B cell (primary cell): ENCODE data around the gene DNAAF8.

Experiments used
- CTCF ChIP-seq: fragments of 200-600 bp; IDR thresholded peaks from one replicate; pipeline ENCODE4 v1.8.0; 2022; ENCODE audit warnings: antibody characterized with exemption, mild to moderate bottlenecking
- EZH2 ChIP-seq: IDR thresholded peaks from 2 replicates; pipeline ENCODE4 v1.6.1; 2012; ENCODE audit warnings: borderline replicate concordance, low read depth, mild to moderate bottlenecking, moderate library complexity, low read length; ENCODE audit not compliant: insufficient read depth, poor library complexity, severe bottlenecking

DNA sequence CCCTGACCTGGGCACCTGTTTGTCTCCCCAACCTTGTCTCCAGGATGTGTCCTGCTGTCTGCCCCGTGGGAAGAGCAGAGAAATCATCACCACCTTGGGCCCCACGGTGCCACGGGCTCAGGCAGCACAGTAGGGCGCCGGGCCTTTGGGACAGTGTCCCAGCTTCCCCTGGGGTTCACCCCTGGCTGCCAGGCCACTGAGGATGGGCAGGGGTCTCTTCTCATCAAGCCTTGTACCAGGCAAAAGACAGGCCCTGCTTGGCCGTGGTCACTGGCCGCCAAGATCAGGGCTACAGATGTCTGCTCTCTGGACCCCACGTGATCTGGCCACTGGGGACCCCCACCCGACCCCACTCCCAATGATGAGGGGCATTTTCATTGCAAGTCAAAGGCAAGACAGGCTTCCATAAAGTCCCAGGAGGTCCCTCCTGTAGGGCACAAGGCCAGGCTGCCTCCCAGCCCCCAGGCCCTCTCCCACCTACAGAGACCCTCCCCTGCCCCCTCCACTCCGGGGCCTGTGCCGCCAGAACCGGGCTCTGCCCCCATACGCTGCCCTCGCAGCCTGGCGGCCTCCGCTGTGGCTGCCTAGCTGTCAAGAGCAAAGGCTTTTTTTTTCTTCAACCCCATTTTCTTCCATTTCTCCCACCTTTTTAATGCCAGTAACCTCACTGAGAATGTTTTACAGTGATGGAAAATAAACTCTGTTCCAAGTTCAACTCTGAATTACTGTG is 14.5 kb downstream of the DNAAF8 start:
- TF ChIP-seq CTCF (no peak), EZH2 (no peak)
